Measurements from ENCODE around the gene ETS1.

The ETS1 gene

GRCh38 chr11:128596250-128596649, 8.9 kb upstream of the ETS1 start:
- H3K36me3 ChIP-seq: no peaks in the 10 kb centered on the region
- H3K27me3 ChIP-seq (ENCODE audit: insufficient read depth, low read depth, severe bottlenecking): no peaks in the 10 kb centered on the region
- no peaks in the 10 kb centered on the region for H3K9me3 ChIP-seq (ENCODE audit: severe bottlenecking)
- H3K4me3 ChIP-seq (ENCODE audit: low read depth, low read length): no peak overlapping the region
- TF ChIP-seq CTCF (IDR thresholded peaks at IDR 0.05; ENCODE audit: low read depth, low read length): no peak
- no peak overlapping the region for H3K27ac ChIP-seq
- DNase-seq: no peak

GRCh38 chr11:128595775-128596174, 8.4 kb upstream of the ETS1 start:
- Histone ChIP-seq H3K36me3 (no peaks in the 10 kb centered on the region), H3K27me3 (ENCODE audit: insufficient read depth, low read depth, severe bottlenecking) (no peaks in the 10 kb centered on the region), H3K9me3 (ENCODE audit: severe bottlenecking) (no peaks in the 10 kb centered on the region), H3K4me3 (ENCODE audit: low read depth, low read length) (no peak overlapping the region), H3K27ac (no peak overlapping the region)
- DNase-seq: no peak
- TF ChIP-seq CTCF (IDR thresholded peaks at IDR 0.05; ENCODE audit: low read depth, low read length): no peak

- H3K27me3 ChIP-seq (ENCODE audit: insufficient read depth, low read depth, severe bottlenecking): no peaks in the 10 kb centered on the region
- H3K4me3 ChIP-seq (ENCODE audit: low read depth, low read length): no peak overlapping the region
- DNase-seq: no peak
- no peaks in the 10 kb centered on the region for H3K9me3 ChIP-seq (ENCODE audit: severe bottlenecking)
- no peak for TF ChIP-seq CTCF (IDR thresholded peaks at IDR 0.05; ENCODE audit: low read depth, low read length)
- H3K36me3 ChIP-seq: no peaks in the 10 kb centered on the region
- no peak overlapping the region for H3K27ac ChIP-seq
Observed at GRCh38 chr11:128595221-128595620, 7.9 kb upstream of the ETS1 start.

GRCh38 chr11:128594226-128594625, 6.9 kb upstream of the ETS1 start:
- Histone ChIP-seq H3K27ac (no peak overlapping the region), H3K27me3 (ENCODE audit: insufficient read depth, low read depth, severe bottlenecking) (no peaks in the 10 kb centered on the region), H3K9me3 (ENCODE audit: severe bottlenecking) (no peaks in the 10 kb centered on the region), H3K4me3 (ENCODE audit: low read depth, low read length) (no peak overlapping the region), H3K36me3 (no peaks in the 10 kb centered on the region)
- no peak for TF ChIP-seq CTCF (IDR thresholded peaks at IDR 0.05; ENCODE audit: low read depth, low read length)
- DNase-seq: no peak

- Histone ChIP-seq H3K36me3 (no peaks in the 10 kb centered on the region), H3K27ac (no peak overlapping the region), H3K27me3 (ENCODE audit: insufficient read depth, low read depth, severe bottlenecking) (no peaks in the 10 kb centered on the region), H3K4me3 (ENCODE audit: low read depth, low read length) (no peak overlapping the region), H3K9me3 (ENCODE audit: severe bottlenecking) (no peaks in the 10 kb centered on the region)
- no peak for TF ChIP-seq CTCF (IDR thresholded peaks at IDR 0.05; ENCODE audit: low read depth, low read length)
- peak; percentile 42 for DNase-seq
Observed at GRCh38 chr11:128593281-128593680, 5.9 kb upstream of the ETS1 start.

- no peaks in the 10 kb centered on the region for H3K9me3 ChIP-seq (ENCODE audit: severe bottlenecking)
- no peaks in the 10 kb centered on the region for H3K36me3 ChIP-seq
- TF ChIP-seq CTCF (IDR thresholded peaks at IDR 0.05; ENCODE audit: low read depth, low read length): no peak
- peak; percentile 26 for DNase-seq
- H3K27ac ChIP-seq: no peak overlapping the region
- peaks cover 8% of the 10 kb centered on the region for H3K27me3 ChIP-seq (ENCODE audit: insufficient read depth, low read depth, severe bottlenecking)
- H3K4me3 ChIP-seq (ENCODE audit: low read depth, low read length): no peak overlapping the region
Observed at GRCh38 chr11:128592454-128592853, 5.1 kb upstream of the ETS1 start.

Data from WERI-Rb-1 (cell line).